GM19099 (cell line): ENCODE results near the gene DLG2.

ENCODE experiments used
- POLR2A ChIP-seq: IDR thresholded peaks from 3 replicates; pipeline ENCODE4 v1.6.1; 2011; ENCODE audit warnings: low read depth; ENCODE audit not compliant: insufficient read length; ENCODE audit errors: extremely low read depth

Gene DLG2

GRCh38 chr11:85651118-85651517 lies 24.0 kb upstream of the DLG2 start:
- no peak for TF ChIP-seq POLR2A

GRCh38 chr11:85647604-85648299 lies 20.6 kb upstream of the DLG2 start, which contains the start of gene TMEM126A:
TSS of gene TMEM126A (plus strand) at chr11:85647967. CDS start at chr11:85650256, 2,289 bp downstream.
- peak; percentile 97 for TF ChIP-seq POLR2A

GRCh38 chr11:85647078-85647477 lies 19.9 kb upstream of the DLG2 start:
- TF ChIP-seq POLR2A, result no peak

GRCh38 chr11:85643191-85643614 lies 16.1 kb upstream of the DLG2 start:
- no peak for TF ChIP-seq POLR2A

- TF ChIP-seq POLR2A, result no peak
Observed at GRCh38 chr11:85634747-85635146, 7.6 kb upstream of the DLG2 start.

GRCh38 chr11:85628771-85629341 lies 1.7 kb upstream of the DLG2 start:
- TF ChIP-seq POLR2A, result no peak

GRCh38 chr11:85627998-85628770 lies 1.0 kb upstream of the DLG2 start, which contains the start of gene TMEM126B:
TSS of gene TMEM126B (plus strand) at chr11:85628593. CDS start at chr11:85628608, 15 bp downstream.
- TF ChIP-seq POLR2A, result peak; percentile 91

- no peak for TF ChIP-seq POLR2A
Observed at GRCh38 chr11:85626496-85626895, 648 bp downstream of the DLG2 start.

GRCh38 chr11:85620256-85620655 lies 6.9 kb downstream of the DLG2 start:
- TF ChIP-seq POLR2A, result no peak

GRCh38 chr11:85619499-85619898 lies 7.6 kb downstream of the DLG2 start:
- no peak for TF ChIP-seq POLR2A

GRCh38 chr11:85603220-85603619 lies 23.9 kb downstream of the DLG2 start:
- TF ChIP-seq POLR2A, result no peak

- TF ChIP-seq POLR2A, result no peak
Observed at GRCh38 chr11:85602526-85603213, 24.5 kb downstream of the DLG2 start.

GRCh38 chr11:85599083-85599482 lies 28.1 kb downstream of the DLG2 start:
- no peak for TF ChIP-seq POLR2A

- TF ChIP-seq POLR2A, result no peak
Observed at GRCh38 chr11:85596886-85597285, 30.3 kb downstream of the DLG2 start.

GRCh38 chr11:85595285-85595884 lies 31.8 kb downstream of the DLG2 start:
- TF ChIP-seq POLR2A, result no peak

- no peak for TF ChIP-seq POLR2A
Observed at GRCh38 chr11:85590848-85591483, 36.2 kb downstream of the DLG2 start.
